Measurements from ENCODE around the gene CLDN6. TPM values are rescaled to one million over a fixed set of nuclear protein-coding genes. Genes with fewer than 3 reads are reported as not detected.

The CLDN6 gene
- total and polyA plus RNA-seq, 3 donors from 2014 or later: 0.55 to 0.74 (median 0.70) TPM

- Histone ChIP-seq H3K36me3 (ENCODE audit: low read depth, missing control alignments) (no peaks in the 10 kb centered on the region), H3K9me3 (no peaks in the 10 kb centered on the region), H3K4me1 (peaks cover 35% of the 10 kb centered on the region), H3K27me3 (no peaks in the 10 kb centered on the region), H3K4me3 (no peak overlapping the region), H3K27ac (peak overlapping the region; percentile 66 to 94)
- 4 to 6% methylated on average over 8 of the region's 8 CpGs for WGBS, 2 donors
- peak; percentile 93 for DNase-seq
- TF ChIP-seq CTCF (IDR thresholded peaks at IDR 0.05) (no peak), POLR2A (IDR thresholded peaks at IDR 0.05) (no peak)
- intact Hi-C loops (cut with DNase I; ENCODE audit: low total_unique reads): no loop called here
Measured at GRCh38 chr16:3022208-3022683, 4.3 kb upstream of the CLDN6 start.

GRCh38 chr16:3021449-3022207, 3.6 kb upstream of the CLDN6 start:
- DNase-seq: peak; percentile 81
- Histone ChIP-seq H3K9me3 (no peaks in the 10 kb centered on the region), H3K4me1 (peaks cover 35% of the 10 kb centered on the region), H3K27ac (peak overlapping the region; percentile 66 to 94), H3K4me3 (peak overlapping the region; percentile 46 to 63), H3K27me3 (no peaks in the 10 kb centered on the region), H3K36me3 (ENCODE audit: low read depth, missing control alignments) (no peaks in the 10 kb centered on the region)
- intact Hi-C loops (cut with DNase I; ENCODE audit: low total_unique reads): no loop called here
- 4 to 6% methylated on average over 16 to 25 of the region's 25 CpGs for WGBS, 2 donors
- TF ChIP-seq POLR2A (IDR thresholded peaks at IDR 0.05): no peak
- no peak for TF ChIP-seq CTCF (IDR thresholded peaks at IDR 0.05)

GRCh38 chr16:3020604-3021448, 2.8 kb upstream of the CLDN6 start:
- Histone ChIP-seq H3K4me3 (peak overlapping the region; percentile 46 to 63), H3K27me3 (no peaks in the 10 kb centered on the region), H3K36me3 (ENCODE audit: low read depth, missing control alignments) (no peaks in the 10 kb centered on the region), H3K4me1 (peaks cover 35% of the 10 kb centered on the region), H3K27ac (peak overlapping the region; percentile 66 to 72), H3K9me3 (no peaks in the 10 kb centered on the region)
- intact Hi-C loops (cut with DNase I; ENCODE audit: low total_unique reads): no loop called here
- no peak for TF ChIP-seq CTCF (IDR thresholded peaks at IDR 0.05)
- no peak for TF ChIP-seq POLR2A (IDR thresholded peaks at IDR 0.05)
- 0 to 2% methylated on average over 10 to 34 of the region's 57 CpGs for WGBS, 2 donors
- DNase-seq: peak; percentile 63

- H3K4me1 ChIP-seq: peaks cover 35% of the 10 kb centered on the region
- H3K27me3 ChIP-seq: no peaks in the 10 kb centered on the region
- peak within 1 kb of the TSS; percentile 46 to 63 for H3K4me3 ChIP-seq
- 2% methylated on average over 21 of the region's 49 CpGs; no CpG with 5 or more reads in 1 of the 2 donors for WGBS, 2 donors
- intact Hi-C loops (cut with DNase I; ENCODE audit: low total_unique reads): no loop called here
- peak within 1 kb of the TSS; percentile 66 to 72 for H3K27ac ChIP-seq
- no peak for TF ChIP-seq CTCF (IDR thresholded peaks at IDR 0.05)
- no peak for TF ChIP-seq POLR2A (IDR thresholded peaks at IDR 0.05)
- H3K36me3 ChIP-seq (ENCODE audit: low read depth, missing control alignments): no peaks in the 10 kb centered on the region
- peak; percentile 78 for DNase-seq
- H3K9me3 ChIP-seq: no peaks in the 10 kb centered on the region
Measured at GRCh38 chr16:3020247-3020603, 2.2 kb upstream of the CLDN6 start, which contains the start of gene TNFRSF12A. Gene TNFRSF12A (plus strand): TSS chr16:3020368. CDS start chr16:3020398, 30 bp downstream.

Measured in testis (tissue), 3 donors.